Left lung (tissue), 10 donors: ENCODE data around the gene UTS2R. TPM values are rescaled to one million over a fixed set of nuclear protein-coding genes. Genes with fewer than 3 reads are reported as not detected.

Source experiments
- ATAC-seq: fragments of 200-7000 bp; cut with Tn5 transposase; one replicate; pipeline ENCODE4 v1.9.1; 2020; ENCODE audit warnings: moderate library complexity
- DNase-seq, 4 donors: peaks; one replicate each; pipeline ENCODE4 v3.0.0-alpha.2; 2013 to 2020
- H3K27ac ChIP-seq, 2 donors: fragments of 200-600 bp; sonication (generic) in 1 of 2; one replicate each; pipeline versions ENCODE4 v1.5.0 to v1.8.0; 2020 to 2021
- H3K27me3 ChIP-seq, 2 donors: fragments of 200-600 bp; sonication (generic) in 1 of 2; one replicate each; pipeline versions ENCODE4 v1.5.0 to v1.8.0; 2020 to 2021
- H3K36me3 ChIP-seq, 2 donors: fragments of 200-600 bp; sonication (generic) in 1 of 2; one replicate each; pipeline versions ENCODE4 v1.5.0 to v1.8.0; 2020 to 2021
- H3K4me1 ChIP-seq, 2 donors: fragments of 200-600 bp; one replicate each; pipeline ENCODE4 v1.8.0; 2021
- H3K4me3 ChIP-seq, 2 donors: fragments of 200-600 bp; sonication (generic) in 1 of 2; one replicate each; pipeline versions ENCODE4 v1.5.0 to v1.8.0; 2020 to 2021; ENCODE audit warnings: mild to moderate bottlenecking in 1 of 2
- H3K9me3 ChIP-seq, 2 donors: fragments of 200-600 bp; sonication (generic) in 1 of 2; one replicate each; pipeline versions ENCODE4 v1.5.0 to v1.8.0; 2020 to 2021
- CTCF ChIP-seq, 2 donors: fragments of 200-600 bp; sonication (generic) in 1 of 2; IDR thresholded peaks; one replicate each; pipeline versions ENCODE4 v1.5.0 to v1.8.0; 2021; ENCODE audit warnings: antibody characterized with exemption in 2 of 2
- intact Hi-C, 2 donors: fragments of 100-400 bp; cut with DNase I; formaldehyde crosslinking; loops; one replicate each; pipeline versions ENCODE4 v1.11.2 to v1.14.2; 2022
- polyA plus RNA-seq, 6 donors: library from polyadenylated mRNA; unstranded; fragments of 120-200 nt; gene quantifications; one replicate each; pipeline ENCODE4 v1.2.1, GENCODE V29; 2013; ENCODE audit not compliant: insufficient read length in 6 of 6
- total RNA-seq, 2 donors: library from RNA; stranded (reverse); fragmentation: NEBNext Ultra II Directional; extraction: Animal tissue kit (Norgen Biotek cat#: 25700); gene quantifications; one replicate each; pipeline ENCODE4 v1.2.1, GENCODE V29; 2021
- donor health status: DM: no; HTN: yes; CAD: no.
- donor health status: DM: no; HTN: no; CAD: no.

Gene UTS2R
- total and polyA plus RNA-seq, 8 donors, result 0.11 TPM; not detected in 7

- Histone ChIP-seq H3K36me3 (no peaks in the 10 kb centered on the region), H3K9me3 (no peaks in the 10 kb centered on the region), H3K4me3 (no peak overlapping the region), H3K27me3 (peaks cover 15 to 33% of the 10 kb centered on the region in 2 donors), H3K4me1 (peaks cover under 1 to 5% of the 10 kb centered on the region in 2 donors), H3K27ac (no peak overlapping the region)
- no peak for ATAC-seq
- intact Hi-C loops, result no loop called here
- no peak for TF ChIP-seq CTCF (IDR thresholded peaks at IDR 0.05)
- DNase-seq, result no peak
Observed at GRCh38 chr17:82365606-82366295, 5.8 kb upstream of the UTS2R start.

- Histone ChIP-seq H3K9me3 (no peaks in the 10 kb centered on the region), H3K27me3 (peaks cover 25 to 43% of the 10 kb centered on the region in 2 donors), H3K27ac (no peak overlapping the region), H3K4me3 (no peak overlapping the region), H3K36me3 (no peaks in the 10 kb centered on the region), H3K4me1 (peaks cover 6 to 14% of the 10 kb centered on the region in 2 donors)
- TF ChIP-seq CTCF (IDR thresholded peaks at IDR 0.05), result no peak
- no peak for DNase-seq
- intact Hi-C loops, result no loop called here
- ATAC-seq, result no peak
Observed at GRCh38 chr17:82366749-82367148, 4.8 kb upstream of the UTS2R start.

GRCh38 chr17:82367724-82368524 is 3.6 kb upstream of the UTS2R start:
- H3K27ac ChIP-seq, result no peak overlapping the region
- intact Hi-C loops, result no loop called here
- no peak for TF ChIP-seq CTCF (IDR thresholded peaks at IDR 0.05)
- peaks cover 6 to 25% of the 10 kb centered on the region in 2 donors for H3K4me1 ChIP-seq
- no peaks in the 10 kb centered on the region for H3K9me3 ChIP-seq
- no peak for DNase-seq
- peaks cover 37 to 55% of the 10 kb centered on the region in 2 donors for H3K27me3 ChIP-seq
- no peak for ATAC-seq
- H3K4me3 ChIP-seq, result no peak overlapping the region
- H3K36me3 ChIP-seq, result no peaks in the 10 kb centered on the region

GRCh38 chr17:82369211-82369610 is 2.4 kb upstream of the UTS2R start:
- H3K27me3 ChIP-seq, result peaks cover 42 to 68% of the 10 kb centered on the region in 2 donors
- no peak for TF ChIP-seq CTCF (IDR thresholded peaks at IDR 0.05)
- no peak overlapping the region for H3K4me3 ChIP-seq
- intact Hi-C loops, result no loop called here
- peaks cover 6 to 25% of the 10 kb centered on the region in 2 donors for H3K4me1 ChIP-seq
- no peaks in the 10 kb centered on the region for H3K9me3 ChIP-seq
- DNase-seq, result no peak
- no peak overlapping the region for H3K27ac ChIP-seq
- H3K36me3 ChIP-seq, result no peaks in the 10 kb centered on the region
- ATAC-seq, result no peak
